Right lobe of liver (tissue), 6 donors: ENCODE results near the gene CROCC2. TPM values are rescaled to one million over a fixed set of nuclear protein-coding genes. Genes with fewer than 3 reads are reported as not detected.

Experiments
- ATAC-seq, 4 donors: fragments of 200-7000 bp; cut with Tn5 transposase; one replicate each; pipeline ENCODE4 v1.9.1; 2020; ENCODE audit warnings: mild to moderate bottlenecking in 4 of 4, moderate library complexity in 4 of 4
- DNase-seq, 3 donors: peaks; one replicate each; pipeline ENCODE4 v3.0.0-alpha.2; 2020
- H3K27ac ChIP-seq, 3 donors: fragments of 200-600 bp; one replicate each; pipeline ENCODE4 v1.8.0; 2022
- H3K27me3 ChIP-seq, 2 donors: fragments of 200-600 bp; one replicate each; pipeline ENCODE4 v1.8.0; 2022
- H3K36me3 ChIP-seq, 4 donors: fragments of 200-600 bp; sonication (generic) in 1 of 4; one replicate each; pipeline versions ENCODE4 v1.5.1 to v1.8.0; 2017 to 2022; ENCODE audit warnings: control low read depth in 1 of 4
- H3K4me1 ChIP-seq, 4 donors: fragments of 200-600 bp; sonication (generic) in 1 of 4; one replicate each; pipeline versions ENCODE4 v1.5.1 to v1.8.0; 2017 to 2022; ENCODE audit warnings: control low read depth in 1 of 4
- H3K4me3 ChIP-seq, 3 donors: fragments of 200-600 bp; one replicate each; pipeline ENCODE4 v1.8.0; 2022
- H3K9me3 ChIP-seq, 4 donors: fragments of 200-600 bp; sonication (generic) in 1 of 4; one replicate each; pipeline versions ENCODE4 v1.5.1 to v1.8.0; 2017 to 2022; ENCODE audit warnings: control low read depth in 1 of 4
- CTCF ChIP-seq, 4 donors: fragments of 200-600 bp in 3 of 4; fragments of 450-650 bp in 1 of 4; IDR thresholded peaks; one replicate each; pipeline versions ENCODE4 v1.5.1 to v1.8.0; 2016 to 2022; ENCODE audit warnings: antibody characterized with exemption in 4 of 4, mild to moderate bottlenecking in 2 of 4
- POLR2A ChIP-seq: fragments of 450-650 bp; IDR thresholded peaks from one replicate; pipeline ENCODE4 v1.6.1; 2017; ENCODE audit warnings: antibody characterized with exemption, mild to moderate bottlenecking
- whole genome bisulfite sequencing: methylation state at CpG from one replicate; pipeline ENCODE4 v1.1.6; 2018; ENCODE audit warnings: low coverage, low lambda C conversion rate; ENCODE audit not compliant: insufficient coverage; ENCODE audit errors: missing lambda C conversion rate; 5-methylcytosine and 5-hydroxymethylcytosine counted together
- intact Hi-C, 2 donors: fragments of 100-400 bp; cut with DNase I; formaldehyde crosslinking; loops; one replicate each; pipeline versions ENCODE4 v1.11.2 to v1.14.1; 2022
- total RNA-seq, 6 experiments: library from RNA; depleted of rRNA in 2 of 6; stranded (reverse); fragments of >200 nt in 2 of 6; fragmentation: NEBNext Ultra II Directional in 3 of 6; extraction: Animal tissue kit (Norgen Biotek cat#: 25700) in 3 of 6; gene quantifications; one replicate each; pipeline versions ENCODE4 v1.1.0 to v1.2.4, GENCODE V29; 2016 to 2023
- donor health status: DM: no; HTN: yes; CAD: no.
- donor health status: DM: no; HTN: no; CAD: no.
- donor health status: DM: no; HTN: no; CAD: no.
- donor health status: DM: no; HTN: yes; CAD: no.
- donor health status: DM: no; HTN: yes; CAD: no.

Gene CROCC2
- total RNA-seq, 6 experiments from 2014 or later = 0.06 to 0.15 (median 0.12) TPM; not detected in 1

- Histone ChIP-seq H3K36me3 (no peaks in the 10 kb centered on the region), H3K27ac (peak overlapping the region in 2 of 3 donors; percentile 55 to 86), H3K9me3 (no peaks in the 10 kb centered on the region), H3K4me3 (peak overlapping the region in 2 of 3 donors; percentile 43 to 56), H3K4me1 (peaks cover 3 to 41% (median 21%) of the 10 kb centered on the region in 4 donors), H3K27me3 (no peaks in the 10 kb centered on the region)
- no peak for TF ChIP-seq CTCF (IDR thresholded peaks at IDR 0.05)
- peak; percentile 35 for TF ChIP-seq POLR2A
- DNase-seq (peak; percentile 29 to 83 (median 81)), ATAC-seq (peak; percentile 8 to 69 (median 47))
- intact Hi-C loops = loop anchor here in 1 of 2 donors (10.0 kb wide), 1 partner anchor 131 kb away; no protein-coding TSS in a partner anchor
- WGBS = 27% methylated on average over 10 of the region's 20 CpGs
These were observed 80.0 kb downstream of the CROCC2 start for GRCh38 chr2:240985881-240986786.

- Histone ChIP-seq H3K27ac (peak overlapping the region in 2 of 3 donors; percentile 55 to 86), H3K4me3 (peak overlapping the region in 2 of 3 donors; percentile 43 to 56), H3K36me3 (no peaks in the 10 kb centered on the region), H3K27me3 (no peaks in the 10 kb centered on the region), H3K9me3 (no peaks in the 10 kb centered on the region), H3K4me1 (peaks cover 3 to 41% (median 21%) of the 10 kb centered on the region in 4 donors)
- DNase-seq (peak; percentile 69 to 86 (median 86)), ATAC-seq (peak; percentile 55 to 68 (median 60))
- no peak for TF ChIP-seq POLR2A
- TF ChIP-seq CTCF (IDR thresholded peaks at IDR 0.05) = no peak
- intact Hi-C loops = loop anchor here in 1 of 2 donors (10.0 kb wide), 1 partner anchor 132 kb away; no protein-coding TSS in a partner anchor
- 0% methylated on average over 6 of the region's 11 CpGs for WGBS
These were observed 80.8 kb downstream of the CROCC2 start for GRCh38 chr2:240986787-240987411.

GRCh38 chr2:240987588-240987987 lies 81.5 kb downstream of the CROCC2 start:
- H3K27ac ChIP-seq = peak overlapping the region in 2 of 3 donors; percentile 55 to 86
- intact Hi-C loops = loop anchor here in 1 of 2 donors (10.0 kb wide), 1 partner anchor 133 kb away; no protein-coding TSS in a partner anchor
- 11% methylated on average over 5 of the region's 6 CpGs for WGBS

More at GRCh38 chr2:240987588-240987987, 81.5 kb downstream of the CROCC2 start:
- H3K9me3 ChIP-seq = no peaks in the 10 kb centered on the region
- TF ChIP-seq POLR2A (no peak), CTCF (IDR thresholded peaks at IDR 0.05) (no peak)
- no peaks in the 10 kb centered on the region for H3K27me3 ChIP-seq
- DNase-seq (peak; percentile 59 to 97 (median 96)), ATAC-seq (peak; percentile 14 to 75 (median 73))
- H3K36me3 ChIP-seq = no peaks in the 10 kb centered on the region
- H3K4me1 ChIP-seq = peaks cover 3 to 41% (median 21%) of the 10 kb centered on the region in 4 donors
- H3K4me3 ChIP-seq = peak overlapping the region in 2 of 3 donors; percentile 43 to 56
